Endothelial cell of umbilical vein (primary cell): Measurements from ENCODE around the gene MELTF. TPM values are rescaled to one million over a fixed set of nuclear protein-coding genes. Genes with fewer than 3 reads are reported as not detected.

Experiments used
- BruUV-seq: library from RNA; stranded (reverse); fragments of 400-500 nt; replicated peaks from 2 replicates; lab custom pipeline; 2021; lab: Mats Ljungman, UMichigan
- CTCF ChIA-PET: fragments of 300-600, 350-600 bp; sonication (Branson Sonifier 250); formaldehyde crosslinking; loops from one replicate; lab custom pipeline; 2021; ENCODE audit warnings: antibody characterized with exemption, inconsistent platforms; lab: Charles Lee
- POLR2A ChIA-PET: fragments of 300-600, 350-600 bp; sonication (Branson Sonifier 250); formaldehyde crosslinking; loops from one replicate; lab custom pipeline; 2021; ENCODE audit warnings: antibody characterized with exemption, inconsistent platforms; lab: Charles Lee
- DNase-seq: peaks from one replicate; pipeline ENCODE4 v3.0.0-alpha.2; 2011; ENCODE audit warnings: low read depth, low spot score
- FAIRE-seq: peaks from 2 replicates; lab custom pipeline; 2011; peaks lifted over from hg19 to GRCh38; lab: Jason Lieb, UNC
- H2AFZ ChIP-seq: 2 replicates; pipeline ENCODE4 v1.6.0; 2012; ENCODE audit warnings: low read depth, low read length, control low read depth, inconsistent platforms
- H3K27ac ChIP-seq: 2 replicates; pipeline ENCODE4 v1.5.1; 2011; ENCODE audit warnings: low read depth, mild to moderate bottlenecking, control low read depth, low read length, moderate library complexity; ENCODE audit not compliant: insufficient read depth
- H3K27me3 ChIP-seq, 2 experiments: 2 replicates each; pipeline versions ENCODE4 v1.6.0 to v1.6.1; 2011; ENCODE audit warnings: low read length in 2 of 2, mixed read lengths in 1 of 2; ENCODE audit not compliant: control insufficient read depth in 2 of 2, insufficient read depth in 2 of 2
- H3K36me3 ChIP-seq, 2 experiments: 2 replicates in 1 of 2; 3 replicates in 1 of 2; pipeline ENCODE4 v1.5.1; 2011; ENCODE audit warnings: low read length in 2 of 2, mild to moderate bottlenecking in 1 of 2, moderate library complexity in 1 of 2; ENCODE audit not compliant: control insufficient read depth in 2 of 2, insufficient read depth in 2 of 2; ENCODE audit errors: extremely low read depth in 1 of 2
- H3K4me1 ChIP-seq: 3 replicates; pipeline ENCODE4 v1.5.1; 2011; ENCODE audit warnings: mild to moderate bottlenecking, low read length; ENCODE audit not compliant: control insufficient read depth, insufficient read depth; ENCODE audit errors: extremely low read depth
- H3K4me2 ChIP-seq: 2 replicates; pipeline ENCODE4 v1.6.1; 2011; ENCODE audit warnings: low read length, control low read depth, mixed read lengths; ENCODE audit not compliant: insufficient read depth
- H3K4me3 ChIP-seq, 3 experiments: fragments of 200-600 bp in 1 of 3; sonication (generic), shearing (Covaris generic) in 1 of 3; replicated peaks in 1 of 3; 2 replicates each; pipeline ENCODE4 v1.5.1; 2011 to 2016; ENCODE audit warnings: control low read depth in 3 of 3, low read length in 3 of 3, mild to moderate bottlenecking in 2 of 3, inconsistent platforms in 1 of 3, low read depth in 1 of 3, moderate library complexity in 1 of 3; ENCODE audit not compliant: insufficient read depth in 1 of 3
- H3K79me2 ChIP-seq: 2 replicates; pipeline ENCODE4 v1.6.0; 2012; ENCODE audit warnings: low read length, inconsistent platforms; ENCODE audit not compliant: control insufficient read depth, insufficient read depth
- H3K9ac ChIP-seq: replicated peaks from 2 replicates; pipeline ENCODE3; 2011; ENCODE audit warnings: low read length, control low read depth; ENCODE audit not compliant: insufficient read depth; ENCODE audit errors: extremely low read depth
- H3K9me1 ChIP-seq: replicated peaks from 3 replicates; pipeline ENCODE4 v1.6.0; 2011; ENCODE audit warnings: mild to moderate bottlenecking, low read length; ENCODE audit not compliant: control insufficient read depth, insufficient read depth; ENCODE audit errors: extremely low read depth
- H3K9me3 ChIP-seq: replicated peaks from 2 replicates; pipeline ENCODE4 v1.5.1; 2012; ENCODE audit warnings: low read length, inconsistent platforms; ENCODE audit not compliant: control insufficient read depth, insufficient read depth
- H4K20me1 ChIP-seq: replicated peaks from 2 replicates; pipeline ENCODE3; 2011; ENCODE audit warnings: mild to moderate bottlenecking, low read length; ENCODE audit not compliant: control insufficient read depth, insufficient read depth; ENCODE audit errors: extremely low read depth
- EZH2 ChIP-seq: IDR thresholded peaks from 2 replicates; pipeline ENCODE4 v1.6.1; 2012; ENCODE audit warnings: borderline replicate concordance, low read depth, mild to moderate bottlenecking, moderate library complexity, low read length, inconsistent platforms; ENCODE audit not compliant: severe bottlenecking
- FOS ChIP-seq: IDR thresholded peaks from 2 replicates; pipeline ENCODE4 v1.6.1; 2011; ENCODE audit warnings: mild to moderate bottlenecking, low read length, moderate library complexity, borderline replicate concordance; ENCODE audit not compliant: insufficient read depth
- GATA2 ChIP-seq: IDR thresholded peaks from 2 replicates; pipeline ENCODE4 v1.7.0; 2011; ENCODE audit warnings: low read depth, mild to moderate bottlenecking, moderate library complexity, mixed read lengths, low read length; ENCODE audit not compliant: insufficient read length, insufficient read depth
- JUN ChIP-seq: IDR thresholded peaks from 2 replicates; pipeline ENCODE4 v1.6.1; 2011; ENCODE audit warnings: borderline replicate concordance, low read depth; ENCODE audit not compliant: insufficient read length, insufficient read depth
- MYC ChIP-seq: IDR thresholded peaks from one replicate; pipeline ENCODE4 v1.6.1; 2011; ENCODE audit warnings: mild to moderate bottlenecking, low read depth, low read length
- POLR2A ChIP-seq: IDR thresholded peaks from 2 replicates; pipeline ENCODE4 v1.6.1; 2012; ENCODE audit warnings: low read depth, mild to moderate bottlenecking, control low read depth, low read length
- POLR2AphosphoS5 ChIP-seq: IDR thresholded peaks from 2 replicates; pipeline ENCODE4 v1.6.1; 2012; ENCODE audit warnings: low read depth, mild to moderate bottlenecking, control low read depth, low read length, moderate library complexity; ENCODE audit not compliant: insufficient read depth
- dilution Hi-C: fragments of 300-500 bp; cut with MboI; formaldehyde crosslinking; loops from one replicate; pipeline ENCODE4 v1.15.0; 2019; ENCODE audit warnings: low sequenced_read_pairs; ENCODE audit not compliant: extremely low pct_ligation_motif_present
- intact Hi-C: fragments of 100-400 bp; cut with micrococcal nuclease; formaldehyde crosslinking; loops from one replicate; pipeline ENCODE4 v1.10.0; 2022
- polyA plus RNA-seq, 4 experiments: library from polyadenylated mRNA; depleted of rRNA in 3 of 4; stranded (reverse) in 3 of 4; unstranded in 1 of 4; fragments of >200 nt; gene quantifications; 2 replicates each; pipeline versions ENCODE4 v1.2.1 to v1.2.3, GENCODE V29; 2011 to 2012; ENCODE audit warnings: missing spikeins in 1 of 4
- total RNA-seq: library from RNA; stranded (reverse); gene quantifications from 2 replicates; pipeline ENCODE4 v1.2.3, GENCODE V29; 2021
- TF ChIP-seq, protein P1 (sequence below): IDR thresholded peaks from 2 replicates; pipeline ENCODE4 v1.6.1; 2011; ENCODE audit not compliant: insufficient read depth, insufficient read length
- TF ChIP-seq, protein P2 (sequence below), 2 donors: IDR thresholded peaks; 1 replicate in 1 of 2; 2 replicates in 1 of 2; pipeline ENCODE4 v1.5.1; 2011; ENCODE audit warnings: low read length in 2 of 2, mild to moderate bottlenecking in 2 of 2, moderate library complexity in 2 of 2, control low read depth in 1 of 2, inconsistent platforms in 1 of 2, low read depth in 1 of 2; ENCODE audit not compliant: insufficient read depth in 1 of 2; ENCODE audit errors: extremely low read depth in 1 of 2

MELTF gene
- total and polyA plus RNA-seq, 2 donors (not counting 3 experiments of a cell fraction or from before 2014, with no cell fraction given) = 0.59 to 2.3 TPM

DNA sequence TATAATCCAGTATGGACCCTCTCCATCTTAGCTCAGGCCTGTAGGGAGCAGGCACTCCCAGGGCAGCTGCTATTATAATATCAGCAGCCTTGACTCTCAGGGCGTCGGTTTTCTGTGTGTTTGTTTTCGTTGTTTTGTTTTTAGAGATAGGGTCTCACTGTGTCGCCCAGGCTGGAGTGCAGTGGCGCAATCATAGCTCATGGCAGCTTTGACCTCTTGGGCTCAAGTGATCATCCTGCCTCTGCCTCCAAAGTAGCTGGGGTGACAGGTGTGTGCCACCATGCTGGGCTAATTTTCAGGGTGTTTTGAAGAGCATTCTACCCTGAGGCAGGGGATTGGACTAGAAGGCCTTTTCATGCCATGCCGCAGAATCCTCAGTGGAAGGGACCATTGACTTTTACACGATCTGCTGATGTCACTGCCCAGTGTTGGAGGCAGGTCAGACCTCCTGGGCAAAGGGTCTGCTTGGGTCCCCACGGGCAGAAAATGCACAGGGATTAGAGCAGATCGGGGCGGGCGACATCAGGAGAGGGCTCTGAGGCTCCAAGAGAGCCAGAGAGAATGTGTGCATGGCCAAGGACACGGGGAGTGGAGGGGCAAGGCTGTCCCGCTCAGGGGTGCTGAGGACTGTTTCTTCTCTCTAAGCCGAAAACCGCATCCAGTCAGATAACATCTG lies 7.8 kb downstream of the MELTF start:
- ChIA-PET POLR2A (no interaction called here), CTCF (interaction anchor here (1.6 kb wide), 1 partner anchor 19 kb away, joined by 4 read pairs; no protein-coding TSS in a partner anchor)
- H3K4me1 ChIP-seq = no peaks in the 10 kb centered on the region
- no peaks in the 10 kb centered on the region for H3K9me1 ChIP-seq
- H2AFZ ChIP-seq = no peak overlapping the region
- peaks cover 18 to 30% of the 10 kb centered on the region in 2 experiments for H3K27me3 ChIP-seq
- TF ChIP-seq POLR2AphosphoS5 = no peak
- no peak for TF ChIP-seq MYC
- TF ChIP-seq JUN = no peak
- TF ChIP-seq, protein P1, sequence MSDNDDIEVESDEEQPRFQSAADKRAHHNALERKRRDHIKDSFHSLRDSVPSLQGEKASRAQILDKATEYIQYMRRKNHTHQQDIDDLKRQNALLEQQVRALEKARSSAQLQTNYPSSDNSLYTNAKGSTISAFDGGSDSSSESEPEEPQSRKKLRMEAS = no peak
- TF ChIP-seq, protein P2, sequence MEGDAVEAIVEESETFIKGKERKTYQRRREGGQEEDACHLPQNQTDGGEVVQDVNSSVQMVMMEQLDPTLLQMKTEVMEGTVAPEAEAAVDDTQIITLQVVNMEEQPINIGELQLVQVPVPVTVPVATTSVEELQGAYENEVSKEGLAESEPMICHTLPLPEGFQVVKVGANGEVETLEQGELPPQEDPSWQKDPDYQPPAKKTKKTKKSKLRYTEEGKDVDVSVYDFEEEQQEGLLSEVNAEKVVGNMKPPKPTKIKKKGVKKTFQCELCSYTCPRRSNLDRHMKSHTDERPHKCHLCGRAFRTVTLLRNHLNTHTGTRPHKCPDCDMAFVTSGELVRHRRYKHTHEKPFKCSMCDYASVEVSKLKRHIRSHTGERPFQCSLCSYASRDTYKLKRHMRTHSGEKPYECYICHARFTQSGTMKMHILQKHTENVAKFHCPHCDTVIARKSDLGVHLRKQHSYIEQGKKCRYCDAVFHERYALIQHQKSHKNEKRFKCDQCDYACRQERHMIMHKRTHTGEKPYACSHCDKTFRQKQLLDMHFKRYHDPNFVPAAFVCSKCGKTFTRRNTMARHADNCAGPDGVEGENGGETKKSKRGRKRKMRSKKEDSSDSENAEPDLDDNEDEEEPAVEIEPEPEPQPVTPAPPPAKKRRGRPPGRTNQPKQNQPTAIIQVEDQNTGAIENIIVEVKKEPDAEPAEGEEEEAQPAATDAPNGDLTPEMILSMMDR (IDR thresholded peaks at IDR 0.05; ENCODE audit: extremely low read depth in 1 of 2, insufficient read depth in 1 of 2, low read depth in 1 of 2, low read length in 2 of 2) = no peak
- no peak for TF ChIP-seq POLR2A
- no peak for TF ChIP-seq GATA2
- TF ChIP-seq EZH2 = no peak
- no peak for TF ChIP-seq FOS
- H3K9me3 ChIP-seq = no peaks in the 10 kb centered on the region
- DNase-seq (no peak), FAIRE-seq (no peak)
- no peaks in the 10 kb centered on the region for H4K20me1 ChIP-seq
- dilution Hi-C loops (no loop called here), intact Hi-C loops (no loop called here)
- BruUV-seq = no TSS peak
- H3K36me3 ChIP-seq = no peaks in the 10 kb centered on the region
- H3K27ac ChIP-seq = no peak overlapping the region
- H3K9ac ChIP-seq = no peak overlapping the region
- H3K79me2 ChIP-seq = no peaks in the 10 kb centered on the region
- H3K4me3 ChIP-seq = no peak overlapping the region
- H3K4me2 ChIP-seq = no peak overlapping the region
